ENCODE measurements around the gene ZIC4.

Gene ZIC4

DNA sequence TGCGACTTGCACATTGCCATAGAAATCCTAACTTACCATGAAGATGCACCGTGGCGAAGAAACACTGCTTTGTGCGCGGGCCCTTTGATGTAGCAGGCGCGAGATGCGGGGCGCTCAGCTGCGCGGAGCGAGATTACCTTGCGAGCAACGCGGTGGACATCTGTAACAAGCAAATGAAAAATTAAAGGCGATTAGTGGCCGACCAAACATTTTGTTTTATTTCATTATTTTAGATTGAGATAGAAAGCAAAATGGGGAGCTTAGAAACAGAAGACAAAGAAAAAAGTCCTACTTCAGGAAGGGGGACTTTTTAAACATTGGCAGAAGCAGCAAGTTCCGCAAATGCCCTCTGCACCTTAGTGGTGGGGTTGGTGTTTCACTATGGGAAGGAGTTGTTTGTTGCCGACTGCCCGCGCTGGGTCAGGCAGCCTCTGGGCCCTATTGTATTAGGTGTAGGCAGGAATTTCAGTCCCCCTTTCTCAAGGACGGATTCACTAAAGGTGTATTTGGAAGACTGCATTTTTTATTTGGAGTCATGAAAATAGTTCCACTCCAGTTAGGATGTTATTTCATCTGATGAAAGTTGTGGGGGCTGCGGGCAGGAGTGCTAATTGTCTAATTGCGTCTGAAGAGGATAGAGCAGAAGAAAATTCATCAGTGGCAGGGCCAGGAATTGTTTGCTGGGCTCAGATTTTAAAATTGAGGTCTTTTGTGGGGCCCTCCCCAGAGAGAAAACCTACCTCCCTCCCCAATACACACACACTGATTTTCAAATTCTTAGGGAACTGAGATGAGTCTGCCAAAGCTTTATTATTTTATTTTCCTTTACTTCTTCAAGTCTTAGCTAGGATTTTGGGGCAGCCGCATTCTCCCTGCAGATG lies 17.4 kb downstream of the ZIC4 start:
- H3K4me3 ChIP-seq (ENCODE audit: low read length): no peak overlapping the region
- DNase-seq (ENCODE audit: low read depth): no peak
- TF ChIP-seq CTCF (IDR thresholded peaks at IDR 0.05; ENCODE audit: insufficient read depth, low read depth, low read length, missing control alignments): no peak

DNA sequence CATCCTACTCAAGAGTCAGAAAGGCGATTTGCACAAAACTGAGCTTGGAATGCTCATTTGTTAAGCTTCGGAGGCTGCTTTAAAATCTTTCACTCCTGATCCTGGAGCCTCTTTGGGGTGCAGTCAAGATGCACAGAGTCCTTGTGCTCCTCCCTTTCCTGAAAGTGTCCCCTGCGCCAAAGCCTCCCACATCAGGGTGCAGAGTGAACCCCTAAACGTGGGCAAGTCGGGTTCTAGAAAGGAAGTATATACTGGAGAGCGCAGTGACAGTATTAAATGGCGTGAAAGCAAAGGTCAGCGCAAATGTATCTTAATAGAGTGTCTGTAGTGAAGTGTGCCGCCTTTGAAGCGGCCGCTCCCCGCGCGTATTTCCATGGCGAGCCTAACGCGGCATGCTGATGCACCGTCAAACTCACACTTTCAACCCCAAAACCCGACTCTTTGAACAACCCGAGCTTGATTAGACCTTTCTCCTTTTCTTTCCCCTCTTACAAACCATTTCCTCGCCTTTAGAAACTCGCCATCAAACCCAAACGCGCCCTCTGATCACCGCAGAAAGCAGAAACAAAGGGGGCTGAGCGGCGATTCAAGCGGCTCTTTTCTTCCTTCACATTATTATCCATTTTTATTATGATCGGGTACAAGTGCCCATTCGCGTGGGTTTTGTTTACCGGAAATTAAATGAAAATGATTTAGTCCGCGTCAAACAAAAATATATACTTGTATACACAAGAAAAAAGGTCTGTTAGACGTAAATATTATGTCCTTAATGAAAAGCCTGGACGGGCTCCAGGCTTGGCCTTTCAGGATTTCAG lies 18.3 kb downstream of the ZIC4 start:
- no peak overlapping the region for H3K4me3 ChIP-seq (ENCODE audit: low read length)
- TF ChIP-seq CTCF (IDR thresholded peaks at IDR 0.05; ENCODE audit: insufficient read depth, low read depth, low read length, missing control alignments): no peak
- DNase-seq (ENCODE audit: low read depth): no peak

DNA sequence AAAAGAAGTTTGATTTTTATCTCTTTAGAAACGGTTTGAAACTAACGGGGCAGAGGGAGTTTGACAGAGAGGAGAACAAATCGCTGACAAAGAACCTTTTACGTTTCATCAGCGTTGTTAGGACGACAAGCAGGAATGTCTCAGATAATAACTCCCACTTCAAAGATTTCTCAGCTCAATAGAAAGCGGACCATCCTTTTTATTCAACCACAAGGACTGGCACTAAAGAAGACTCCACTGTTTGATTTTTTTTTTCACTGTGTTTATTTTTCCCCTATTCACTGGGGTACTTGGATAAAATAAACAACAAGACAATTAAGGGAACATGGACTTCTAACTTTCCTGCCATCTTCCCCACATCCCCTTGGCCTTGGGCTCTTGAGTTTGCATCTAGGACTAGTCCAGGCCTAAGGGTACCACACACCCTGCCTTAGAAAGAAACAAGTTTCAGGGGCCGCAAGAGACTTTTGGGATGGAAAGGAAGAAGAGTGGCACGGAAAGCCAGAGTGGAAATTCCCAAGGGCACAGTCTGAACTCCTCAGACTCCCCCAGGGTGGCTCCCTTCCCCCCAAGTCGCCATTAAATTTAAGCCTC lies 19.0 kb downstream of the ZIC4 start:
- no peak for DNase-seq (ENCODE audit: low read depth)
- H3K4me3 ChIP-seq (ENCODE audit: low read length): no peak overlapping the region
- no peak for TF ChIP-seq CTCF (IDR thresholded peaks at IDR 0.05; ENCODE audit: insufficient read depth, low read depth, low read length, missing control alignments)

- H3K4me3 ChIP-seq (ENCODE audit: low read length): no peak overlapping the region
- TF ChIP-seq CTCF (IDR thresholded peaks at IDR 0.05; ENCODE audit: insufficient read depth, low read depth, low read length, missing control alignments): no peak
- DNase-seq (ENCODE audit: low read depth): no peak
Observed at GRCh38 chr3:147385059-147386012, 21.0 kb downstream of the ZIC4 start.

GRCh38 chr3:147384210-147385058 lies 21.9 kb downstream of the ZIC4 start:
- no peak overlapping the region for H3K4me3 ChIP-seq (ENCODE audit: low read length)
- DNase-seq (ENCODE audit: low read depth): no peak
- no peak for TF ChIP-seq CTCF (IDR thresholded peaks at IDR 0.05; ENCODE audit: insufficient read depth, low read depth, low read length, missing control alignments)

Measured in epithelial cell of esophagus (primary cell).